GM13977 (cell line): ENCODE data around the gene CRB1.

Experiments used
- DNase-seq: peaks from one replicate; pipeline ENCODE4 v3.0.0; 2012; ENCODE audit warnings: low spot score
- in situ Hi-C: fragments of 300-500 bp; cut with MboI; formaldehyde crosslinking; loops from one replicate; pipeline ENCODE4 v1.12.0; 2022; ENCODE audit warnings: low sequenced_read_pairs, low pct_unique_long_range_greater_than_20kb, mixed read lengths, inconsistent platforms; ENCODE audit not compliant: unreplicated experiment
- TF ChIP-seq, protein P1 (sequence below): IDR thresholded peaks from 2 replicates; pipeline ENCODE4 v1.5.1; 2012; ENCODE audit warnings: mild to moderate bottlenecking, control low read depth; ENCODE audit not compliant: insufficient read depth; ENCODE audit errors: extremely low read depth, missing control alignments

The CRB1 gene

DNA sequence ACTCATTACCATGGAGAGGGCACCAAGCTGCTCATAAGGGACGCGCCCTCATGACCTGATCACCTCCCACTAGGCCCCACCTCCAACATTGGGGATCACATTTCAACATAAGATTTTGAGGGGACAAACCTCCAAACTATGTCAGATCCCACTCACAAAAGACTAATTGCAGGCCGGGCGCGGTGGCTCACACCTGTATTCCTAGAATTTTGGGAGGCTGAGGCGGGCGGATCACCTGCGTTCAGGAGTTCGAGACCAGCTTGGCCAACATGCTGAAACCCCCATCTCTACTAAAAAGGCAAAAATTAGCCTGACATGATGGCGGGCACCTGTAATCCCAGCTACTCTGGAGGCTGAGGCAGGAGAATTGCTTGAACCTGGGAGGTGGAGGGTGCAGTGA, 228.7 kb downstream of the CRB1 start:
- TF ChIP-seq, protein P1, sequence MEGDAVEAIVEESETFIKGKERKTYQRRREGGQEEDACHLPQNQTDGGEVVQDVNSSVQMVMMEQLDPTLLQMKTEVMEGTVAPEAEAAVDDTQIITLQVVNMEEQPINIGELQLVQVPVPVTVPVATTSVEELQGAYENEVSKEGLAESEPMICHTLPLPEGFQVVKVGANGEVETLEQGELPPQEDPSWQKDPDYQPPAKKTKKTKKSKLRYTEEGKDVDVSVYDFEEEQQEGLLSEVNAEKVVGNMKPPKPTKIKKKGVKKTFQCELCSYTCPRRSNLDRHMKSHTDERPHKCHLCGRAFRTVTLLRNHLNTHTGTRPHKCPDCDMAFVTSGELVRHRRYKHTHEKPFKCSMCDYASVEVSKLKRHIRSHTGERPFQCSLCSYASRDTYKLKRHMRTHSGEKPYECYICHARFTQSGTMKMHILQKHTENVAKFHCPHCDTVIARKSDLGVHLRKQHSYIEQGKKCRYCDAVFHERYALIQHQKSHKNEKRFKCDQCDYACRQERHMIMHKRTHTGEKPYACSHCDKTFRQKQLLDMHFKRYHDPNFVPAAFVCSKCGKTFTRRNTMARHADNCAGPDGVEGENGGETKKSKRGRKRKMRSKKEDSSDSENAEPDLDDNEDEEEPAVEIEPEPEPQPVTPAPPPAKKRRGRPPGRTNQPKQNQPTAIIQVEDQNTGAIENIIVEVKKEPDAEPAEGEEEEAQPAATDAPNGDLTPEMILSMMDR: no peak
- in situ Hi-C loops: no loop called here

DNA sequence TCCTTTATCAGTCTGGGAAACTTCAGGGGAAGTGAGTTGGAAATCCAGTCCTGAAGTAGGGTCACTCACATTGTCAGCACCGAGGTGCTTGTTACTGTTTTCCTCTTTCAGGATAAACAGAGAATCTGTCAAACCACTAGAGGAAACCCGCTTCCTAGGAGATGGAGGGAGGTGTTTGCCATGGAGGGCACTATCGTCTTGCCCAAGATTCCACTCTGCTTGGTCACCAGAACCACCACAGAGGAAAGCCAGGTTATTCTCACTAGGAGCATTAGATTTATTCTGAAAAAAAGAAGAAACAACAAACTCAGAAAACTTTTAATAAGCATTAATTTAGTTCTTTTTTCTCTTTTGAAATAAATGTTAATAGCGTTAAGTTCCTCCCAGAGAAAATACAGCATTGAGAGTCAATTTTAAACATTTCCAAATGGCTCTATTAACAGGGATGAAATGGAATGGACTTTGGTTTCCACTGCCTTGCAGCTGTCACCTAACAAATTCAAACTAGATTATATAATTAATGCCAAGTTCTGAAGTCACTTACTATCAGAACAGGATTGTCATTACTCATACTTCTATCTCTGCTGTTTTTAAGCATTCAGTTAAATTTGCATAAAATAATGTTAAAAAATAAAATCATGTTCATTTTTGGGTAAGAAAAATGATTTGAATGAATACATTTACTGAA, 242.8 kb downstream of the CRB1 start:
- no peak for DNase-seq
- TF ChIP-seq, protein P1: no peak
- in situ Hi-C loops: no loop called here

More for the DNA sequence above, 228.7 kb downstream of the CRB1 start:
- no peak for DNase-seq

DNA sequence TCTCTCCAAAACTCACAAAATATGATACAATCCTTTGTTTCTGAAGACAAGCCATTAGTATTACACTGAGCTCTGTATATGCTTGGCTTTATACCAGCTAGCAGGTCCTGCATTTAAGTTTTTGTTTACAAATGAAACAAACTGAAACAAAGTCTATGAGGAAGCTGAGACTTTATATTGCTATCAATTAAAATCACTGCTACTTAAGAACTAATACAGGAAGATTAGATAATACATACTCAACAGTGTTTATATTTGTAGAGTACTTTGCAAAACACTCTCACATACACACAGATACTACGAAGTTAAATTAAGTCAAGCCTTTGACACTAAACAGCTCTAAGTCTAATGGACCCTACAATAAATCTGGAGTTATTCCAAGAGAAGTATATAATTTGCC, 247.4 kb downstream of the CRB1 start:
- in situ Hi-C loops: no loop called here
- no peak for DNase-seq
- TF ChIP-seq, protein P1: no peak

DNA sequence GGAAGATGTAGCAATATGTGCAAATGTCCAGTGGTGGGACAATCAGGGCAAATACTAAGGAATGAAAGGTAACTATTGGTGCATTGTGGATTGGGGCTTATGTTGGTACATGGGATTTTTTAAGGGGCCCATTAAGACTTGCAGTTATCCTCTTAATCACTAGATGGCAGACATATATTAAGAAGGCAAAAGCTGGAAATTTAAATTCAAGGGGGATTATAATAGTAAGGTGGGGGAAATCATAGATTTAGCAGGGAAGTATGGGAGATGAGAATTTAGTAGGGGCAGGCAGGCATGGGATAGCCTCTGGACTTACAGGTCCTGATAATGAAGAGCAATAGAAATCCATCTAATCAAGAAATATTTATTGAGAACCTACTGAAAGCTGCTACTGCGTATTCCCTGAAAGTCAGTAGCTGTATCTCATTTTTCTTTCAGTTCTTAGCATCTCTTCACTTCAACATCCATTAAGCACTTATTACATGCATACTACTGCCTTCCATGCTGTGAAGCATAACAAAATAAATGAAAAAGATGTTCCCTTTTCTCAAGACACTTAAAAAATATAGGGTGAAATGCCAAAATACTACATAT, 251.8 kb downstream of the CRB1 start:
- TF ChIP-seq, protein P1: peak; percentile 34
- DNase-seq: no peak
- in situ Hi-C loops: loop anchor here (10.0 kb wide), 1 partner anchor 355 kb away; no protein-coding TSS in a partner anchor

DNA sequence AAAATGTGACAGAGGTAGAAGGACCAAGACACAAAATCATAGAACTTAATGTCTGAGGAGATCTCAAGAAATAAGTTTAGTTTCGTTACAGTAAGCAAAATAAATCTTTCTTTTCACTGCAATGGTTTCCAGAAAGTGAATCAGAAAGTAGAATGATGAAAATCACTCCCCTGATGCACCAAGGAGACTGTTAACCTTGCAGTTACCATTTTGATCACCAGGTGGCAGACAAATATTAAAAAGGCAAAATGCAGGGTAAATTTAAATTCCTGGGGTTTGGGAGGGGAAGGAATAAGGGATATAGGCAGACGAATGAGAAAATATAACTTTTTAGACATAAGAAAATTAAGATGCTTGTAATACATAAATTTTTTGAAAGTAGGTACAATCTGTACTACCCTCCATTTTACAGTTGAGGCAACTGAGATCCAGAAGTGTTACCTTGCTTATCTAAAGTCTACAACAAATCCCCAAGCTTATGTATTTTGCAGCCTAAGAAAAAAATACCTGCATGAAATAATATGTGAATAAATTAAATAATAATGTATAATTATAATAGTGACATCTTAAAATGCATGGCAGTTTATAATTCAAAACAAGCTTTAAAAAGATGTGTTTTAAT, 253.2 kb downstream of the CRB1 start:
- TF ChIP-seq, protein P1: peak; percentile 73
- in situ Hi-C loops: loop anchor here (10.0 kb wide), 1 partner anchor 354 kb away; no protein-coding TSS in a partner anchor
- peak; percentile 28 for DNase-seq

DNA sequence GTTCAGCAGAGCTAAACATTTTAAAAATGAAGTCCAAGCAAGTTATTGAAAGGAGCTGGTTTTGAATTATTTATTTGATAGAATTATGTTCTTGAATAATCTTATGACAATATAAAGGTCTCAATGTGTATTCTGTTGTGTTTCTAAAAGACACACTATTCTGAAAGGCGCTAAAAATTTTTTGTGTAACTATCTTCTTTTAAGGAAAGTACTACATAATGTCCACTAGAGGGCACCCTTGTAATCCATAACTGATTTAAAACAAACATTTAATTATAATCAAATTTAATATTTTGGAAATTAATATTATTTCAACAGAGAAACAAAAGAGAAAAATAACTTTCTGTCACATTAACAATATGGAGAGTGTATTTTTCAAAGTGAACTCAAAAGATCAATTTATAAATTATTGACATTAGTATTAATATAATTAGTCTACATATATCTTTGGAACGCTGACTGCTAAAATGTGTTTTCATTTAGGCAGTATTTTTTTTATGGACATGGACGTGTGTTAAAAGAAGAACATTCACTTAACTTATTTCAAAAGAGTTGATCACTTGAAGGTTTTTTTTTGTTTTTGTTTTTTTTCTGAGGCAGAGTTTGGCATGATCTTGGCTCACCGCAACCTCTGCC, 258.8 kb downstream of the CRB1 start:
- TF ChIP-seq, protein P1: peak; percentile 48
- peak; percentile 7 for DNase-seq
- in situ Hi-C loops: loop anchor here (10.0 kb wide), 1 partner anchor 348 kb away; no protein-coding TSS in a partner anchor
